ENCODE measurements around the gene LZTFL1. TPM values are rescaled to one million over a fixed set of nuclear protein-coding genes. Genes with fewer than 3 reads are reported as not detected.

LZTFL1 gene
- polyA plus RNA-seq, 1 experiment, result 32.4 TPM

GRCh38 chr3:45790596-45790995 is 51.3 kb downstream of the LZTFL1 start:
- ChIA-PET POLR2A (no interaction called here), CTCF (no interaction called here)
- H3K9me3 ChIP-seq (ENCODE audit: control insufficient read depth, insufficient read depth, low read length), result no peaks in the 10 kb centered on the region
- H3K27me3 ChIP-seq (ENCODE audit: control insufficient read depth, insufficient read depth, low read length), result peaks cover 64% of the 10 kb centered on the region
- no peak overlapping the region for H3K4me3 ChIP-seq (ENCODE audit: low read depth, low read length)
- no peak for TF ChIP-seq CTCF (IDR thresholded peaks at IDR 0.05; ENCODE audit: low read depth, low read length)
- no peak overlapping the region for H3K27ac ChIP-seq (ENCODE audit: low read depth, low read length)
- DNase-seq (ENCODE audit: low read depth, low spot score), result no peak

GRCh38 chr3:45789235-45789812 is 52.6 kb downstream of the LZTFL1 start:
- POLR2A ChIA-PET, result no interaction called here
- CTCF ChIA-PET, result no interaction called here

GRCh38 chr3:45787551-45787950 is 54.4 kb downstream of the LZTFL1 start:
- CTCF ChIA-PET, result no interaction called here
- TF ChIP-seq CTCF (IDR thresholded peaks at IDR 0.05; ENCODE audit: low read depth, low read length), result no peak
- no peak for DNase-seq (ENCODE audit: low read depth, low spot score)
- Histone ChIP-seq H3K4me3 (ENCODE audit: low read depth, low read length) (no peak overlapping the region), H3K27ac (ENCODE audit: low read depth, low read length) (no peak overlapping the region), H3K27me3 (ENCODE audit: control insufficient read depth, insufficient read depth, low read length) (peaks cover 45% of the 10 kb centered on the region), H3K9me3 (ENCODE audit: control insufficient read depth, insufficient read depth, low read length) (no peaks in the 10 kb centered on the region)
- POLR2A ChIA-PET, result no interaction called here

More at GRCh38 chr3:45789235-45789812, 52.6 kb downstream of the LZTFL1 start:
- peaks cover 53% of the 10 kb centered on the region for H3K27me3 ChIP-seq (ENCODE audit: control insufficient read depth, insufficient read depth, low read length)
- no peaks in the 10 kb centered on the region for H3K9me3 ChIP-seq (ENCODE audit: control insufficient read depth, insufficient read depth, low read length)
- TF ChIP-seq CTCF (IDR thresholded peaks at IDR 0.05; ENCODE audit: low read depth, low read length), result no peak
- DNase-seq (ENCODE audit: low read depth, low spot score), result no peak
- H3K27ac ChIP-seq (ENCODE audit: low read depth, low read length), result no peak overlapping the region
- no peak overlapping the region for H3K4me3 ChIP-seq (ENCODE audit: low read depth, low read length)

- no peaks in the 10 kb centered on the region; the same call in 1 of the 2 replicates for H3K9me3 ChIP-seq (ENCODE audit: control insufficient read depth, insufficient read depth, low read length)
- peaks cover 47% of the 10 kb centered on the region for H3K27me3 ChIP-seq (ENCODE audit: control insufficient read depth, insufficient read depth, low read length)
- H3K27ac ChIP-seq (ENCODE audit: low read depth, low read length), result no peak overlapping the region
- no peak for TF ChIP-seq CTCF (IDR thresholded peaks at IDR 0.05; ENCODE audit: low read depth, low read length)
- DNase-seq (ENCODE audit: low read depth, low spot score), result no peak
- CTCF ChIA-PET, result no interaction called here
- no peak overlapping the region for H3K4me3 ChIP-seq (ENCODE audit: low read depth, low read length)
- POLR2A ChIA-PET, result no interaction called here
Observed at GRCh38 chr3:45786801-45787495, 55.0 kb downstream of the LZTFL1 start.

- Histone ChIP-seq H3K9me3 (ENCODE audit: control insufficient read depth, insufficient read depth, low read length) (no peaks in the 10 kb centered on the region; the same call in 1 of the 2 replicates), H3K27ac (ENCODE audit: low read depth, low read length) (no peak overlapping the region), H3K27me3 (ENCODE audit: control insufficient read depth, insufficient read depth, low read length) (peaks cover 46% of the 10 kb centered on the region), H3K4me3 (ENCODE audit: low read depth, low read length) (no peak overlapping the region)
- ChIA-PET POLR2A (no interaction called here), CTCF (interaction anchor here (0.7 kb wide), 1 partner anchor 293 kb away, joined by 3 read pairs; no protein-coding TSS in a partner anchor)
- no peak for TF ChIP-seq CTCF (IDR thresholded peaks at IDR 0.05; ENCODE audit: low read depth, low read length)
- DNase-seq (ENCODE audit: low read depth, low spot score), result no peak
Observed at GRCh38 chr3:45785605-45786150, 56.2 kb downstream of the LZTFL1 start.

Measured in AG04450 (cell line).